Measurements from ENCODE around the gene LIMS3.
"Not testable (repeated sequence)": the region's sequence is repeated elsewhere in the genome, so short reads cannot be mapped to it uniquely, and the experiment has no call there.

Gene LIMS3, protein sequence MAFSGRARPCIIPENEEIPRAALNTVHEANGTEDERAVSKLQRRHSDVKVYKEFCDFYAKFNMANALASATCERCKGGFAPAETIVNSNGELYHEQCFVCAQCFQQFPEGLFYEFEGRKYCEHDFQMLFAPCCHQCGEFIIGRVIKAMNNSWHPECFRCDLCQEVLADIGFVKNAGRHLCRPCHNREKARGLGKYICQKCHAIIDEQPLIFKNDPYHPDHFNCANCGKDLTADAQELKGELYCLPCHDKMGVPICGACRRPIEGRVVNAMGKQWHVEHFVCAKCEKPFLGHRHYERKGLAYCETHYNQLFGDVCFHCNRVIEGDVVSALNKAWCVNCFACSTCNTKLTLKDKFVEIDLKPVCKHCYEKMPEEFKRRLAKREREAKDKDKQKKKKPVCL

DNA sequence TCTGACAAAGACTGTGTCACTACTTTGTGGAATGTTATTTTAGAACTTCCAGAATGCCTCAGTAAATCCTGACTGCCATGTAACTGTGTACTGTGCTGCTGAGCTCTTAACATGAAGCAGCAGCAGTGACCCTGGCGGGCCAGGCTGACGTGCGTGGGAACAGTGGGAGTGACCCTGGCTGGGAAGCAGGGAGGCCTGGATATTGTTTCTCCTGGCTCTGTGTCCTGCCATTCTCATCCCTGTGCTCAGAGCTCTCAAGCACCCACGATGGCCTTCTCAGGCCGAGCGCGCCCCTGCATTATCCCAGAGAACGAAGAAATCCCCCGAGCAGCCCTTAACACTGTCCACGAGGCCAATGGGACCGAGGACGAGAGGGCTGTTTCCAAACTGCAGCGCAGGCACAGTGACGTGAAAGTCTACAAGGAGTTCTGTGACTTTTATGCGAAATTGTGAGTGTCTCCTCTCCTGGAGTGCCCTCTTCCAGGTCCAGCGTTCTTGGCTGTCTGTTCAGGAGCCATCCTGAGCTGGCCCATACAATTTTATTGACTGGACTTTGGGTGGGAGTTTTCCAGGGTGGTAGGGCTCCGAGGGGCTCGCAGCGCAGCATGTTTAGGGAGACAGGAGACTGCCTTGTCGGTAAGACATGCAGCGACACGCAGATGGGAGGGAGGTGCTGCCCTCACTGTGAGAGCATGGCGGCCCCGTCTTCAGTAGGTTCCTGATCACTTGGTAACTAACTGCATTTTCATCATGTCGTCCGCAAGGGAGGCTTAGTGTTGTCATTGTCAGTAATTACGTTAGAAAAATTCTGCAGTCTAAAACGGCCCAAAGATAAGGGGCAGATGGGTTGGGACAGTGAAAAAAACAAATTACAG, at the start of gene LIMS3:
TSS of gene LIMS3 (plus strand) at position 227 of the 875 bp plus-strand sequence. CDS start at position 268, 41 bp downstream.
- not testable (repeated sequence) for DNase-seq

DNA sequence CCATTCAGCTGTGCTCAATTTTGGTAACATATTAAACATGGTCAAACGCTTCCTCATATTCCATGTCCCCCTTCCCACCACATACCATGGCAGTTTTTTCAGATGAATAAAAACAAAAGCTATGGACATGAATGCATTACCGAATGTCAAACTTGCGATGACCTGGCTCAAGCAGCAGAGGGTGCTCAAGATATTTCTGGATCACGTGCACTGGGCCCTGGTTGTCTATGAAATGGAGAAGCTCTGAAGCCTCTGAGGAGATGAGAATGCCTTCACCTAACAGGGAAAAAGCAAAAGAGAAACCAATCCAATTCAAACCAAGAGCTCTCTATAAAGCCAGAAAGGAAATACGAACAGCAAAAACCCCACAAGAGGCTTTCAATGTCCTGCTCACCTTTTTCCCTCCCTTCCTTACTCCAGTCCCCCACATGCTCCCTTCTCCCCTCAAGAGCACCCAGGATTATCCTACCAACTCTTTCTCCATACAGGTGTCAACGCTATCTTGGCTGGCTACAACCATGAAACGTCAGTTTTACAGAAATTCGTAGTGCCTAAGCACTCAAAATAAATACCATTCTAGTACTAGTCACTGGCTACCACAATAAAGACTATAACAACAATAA, 27.2 kb upstream of the LIMS3 start:
- DNase-seq: not testable (repeated sequence)

DNA sequence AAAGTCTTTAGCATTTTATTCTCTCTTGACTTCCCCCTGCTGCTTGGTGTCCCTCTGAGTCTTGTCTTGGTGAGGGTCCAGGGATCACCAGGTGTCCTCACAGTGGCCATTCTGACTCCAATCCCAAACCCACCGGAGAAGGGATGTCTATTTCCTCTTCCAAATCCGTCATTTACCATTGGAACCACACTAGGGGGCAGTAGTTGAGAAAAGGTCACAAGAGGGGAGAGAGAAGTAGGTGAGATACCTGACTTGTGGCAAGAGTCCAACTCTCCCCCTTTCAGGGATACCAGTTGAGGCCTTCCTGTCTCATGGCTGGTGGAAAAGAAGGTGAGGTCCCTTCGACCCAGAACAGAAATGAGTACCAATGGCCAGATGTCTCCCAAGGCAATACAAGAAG, 21.9 kb upstream of the LIMS3 start:
- not testable (repeated sequence) for DNase-seq

DNA sequence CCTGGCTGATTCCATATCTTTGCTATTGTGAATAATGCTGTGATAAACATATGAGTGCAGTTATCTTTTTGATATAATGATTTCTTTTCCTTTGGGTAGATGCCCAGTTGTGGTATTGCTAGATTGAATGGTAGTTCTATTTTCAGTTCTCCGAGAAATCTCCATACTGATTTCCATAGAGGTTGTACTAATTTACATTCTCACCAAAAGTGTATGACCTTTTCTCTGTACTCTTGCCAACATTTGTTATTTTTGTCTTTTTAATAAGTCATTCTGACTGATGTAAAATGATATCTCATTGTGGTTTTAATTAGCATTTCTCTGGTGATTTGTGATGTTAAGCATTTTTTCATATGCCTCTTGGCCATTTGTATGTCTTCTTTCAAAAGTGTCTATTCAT, 16.4 kb upstream of the LIMS3 start:
- DNase-seq: not testable (repeated sequence)

DNA sequence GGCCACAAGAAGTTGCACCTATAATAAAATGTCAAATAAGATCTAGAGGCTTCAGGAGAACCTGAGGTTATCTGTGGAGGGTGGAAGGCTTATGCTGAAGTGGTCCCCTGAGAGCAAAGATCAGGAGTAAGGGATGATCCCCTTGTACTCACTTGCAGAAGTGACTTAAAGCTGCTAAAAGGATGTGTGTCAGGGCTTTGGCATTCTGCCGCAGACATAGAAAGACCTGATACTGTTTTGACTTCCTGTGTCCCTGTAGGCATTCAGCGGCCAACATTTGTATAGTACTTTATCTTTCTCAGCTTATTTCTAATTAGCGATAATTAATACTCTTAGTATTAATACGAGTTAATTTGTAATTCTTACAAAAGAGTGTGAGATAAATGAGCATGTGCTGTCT, 10.1 kb upstream of the LIMS3 start:
- not testable (repeated sequence) for DNase-seq

DNA sequence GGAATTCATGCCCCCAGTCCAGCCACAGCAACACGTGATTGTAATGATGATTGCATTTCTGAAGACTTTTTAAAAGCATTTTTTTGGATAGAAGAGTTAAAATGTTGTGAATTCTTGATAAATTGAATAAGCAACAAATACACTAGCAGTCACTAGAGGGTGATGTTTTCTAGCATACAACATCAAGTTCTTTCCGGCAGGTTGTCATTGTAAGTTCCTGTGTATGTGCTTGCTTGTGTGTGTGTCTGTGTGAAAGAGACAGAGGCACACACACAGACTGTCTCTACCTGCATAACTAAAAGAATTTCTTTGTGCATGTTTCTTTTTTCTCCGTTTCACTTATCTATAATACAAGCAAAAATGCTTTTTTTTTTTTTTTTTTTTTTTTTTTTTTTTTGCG, 8.6 kb upstream of the LIMS3 start:
- not testable (repeated sequence) for DNase-seq

DNA sequence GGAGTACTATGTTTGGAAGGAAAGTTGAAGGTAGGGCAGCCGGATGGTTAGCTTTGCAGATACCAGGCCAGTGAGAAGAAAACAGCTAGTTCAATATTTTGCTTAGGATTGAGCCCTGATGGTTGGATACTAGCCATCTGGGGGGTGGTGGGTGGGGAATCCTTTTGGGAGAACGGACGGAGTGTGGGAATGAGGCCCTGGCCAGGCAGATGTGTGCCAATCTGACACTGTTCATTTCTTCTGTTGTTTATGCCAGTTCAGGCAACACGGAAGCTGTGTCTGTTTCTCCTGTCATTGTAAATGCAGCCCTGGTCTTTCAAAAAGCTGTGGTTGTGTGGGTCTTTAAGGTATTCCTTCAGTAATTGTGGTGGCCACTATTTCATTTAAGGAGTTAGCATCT, 7.5 kb upstream of the LIMS3 start:
- DNase-seq: not testable (repeated sequence)

DNA sequence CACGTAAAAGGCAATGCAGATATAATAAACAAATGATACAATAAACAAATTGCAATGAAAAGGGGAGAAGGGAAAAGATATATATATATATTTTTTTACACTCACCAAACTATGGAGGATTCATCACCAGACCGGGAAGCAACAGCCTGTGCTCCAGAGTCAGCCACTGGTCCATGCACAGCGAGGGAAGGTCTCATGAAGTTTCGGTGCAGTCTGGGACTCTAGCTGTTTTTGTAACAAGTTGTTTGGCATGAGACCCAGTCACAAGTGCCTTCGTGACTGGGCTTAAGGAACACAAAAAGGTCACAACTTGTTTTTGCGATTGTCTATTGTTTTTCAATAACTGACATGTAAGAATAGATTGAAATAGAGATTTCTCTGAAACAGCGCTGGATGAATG, 4.8 kb upstream of the LIMS3 start:
- DNase-seq: not testable (repeated sequence)

DNA sequence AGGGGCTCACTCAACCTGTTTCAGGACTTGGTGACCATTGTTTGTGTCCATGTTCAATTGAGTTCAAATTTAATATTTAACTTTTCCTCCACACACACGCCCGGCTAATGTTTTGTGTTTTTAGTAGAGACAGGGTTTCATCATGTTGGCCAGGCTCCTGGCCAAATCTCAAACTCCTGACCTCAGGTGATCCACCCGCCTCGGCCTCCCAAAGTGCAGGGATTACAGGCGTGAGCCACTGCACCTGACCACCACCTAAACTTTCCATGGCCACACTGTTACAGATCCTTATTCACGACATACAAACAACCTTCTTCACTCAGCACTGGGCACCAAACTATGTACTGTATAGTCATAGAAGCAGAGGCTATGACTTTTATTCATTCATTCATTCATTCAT, 4.3 kb upstream of the LIMS3 start:
- not testable (repeated sequence) for DNase-seq

DNA sequence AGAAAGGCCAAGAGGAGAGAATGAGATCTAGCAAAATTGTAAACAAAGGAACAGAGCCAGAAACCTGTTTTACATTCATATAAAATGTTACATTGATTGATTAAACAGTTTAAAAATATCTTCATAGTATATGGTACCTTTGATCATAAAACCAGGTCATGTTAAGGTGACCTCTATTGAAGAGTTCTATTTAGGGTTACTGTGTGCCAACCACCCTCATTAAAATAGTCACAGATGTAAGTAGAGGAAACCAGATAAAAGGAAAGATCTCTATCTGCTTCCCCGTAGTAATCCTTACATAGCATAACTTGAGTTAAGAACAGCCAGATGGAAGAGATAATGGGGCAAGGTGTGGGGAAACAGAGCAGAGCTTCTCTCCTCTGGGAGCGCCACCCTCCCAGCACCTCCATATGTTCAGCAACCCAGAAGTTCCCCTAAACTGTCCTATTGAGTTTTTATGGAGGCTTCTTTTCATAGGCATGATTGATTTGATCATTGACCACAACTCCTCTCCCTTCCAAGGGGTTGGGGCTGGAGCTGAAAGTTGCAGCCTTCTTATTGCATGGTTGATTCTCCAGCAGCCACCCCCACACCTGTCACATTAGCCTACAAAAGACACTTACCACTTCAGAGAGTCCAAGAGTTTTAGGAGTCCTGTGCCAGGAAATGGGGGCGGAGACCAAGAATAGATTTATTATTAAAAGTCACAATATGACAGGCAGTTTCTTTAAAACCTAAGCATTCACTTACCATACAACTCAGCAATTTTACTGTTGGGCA, 3.2 kb upstream of the LIMS3 start:
- not testable (repeated sequence) for DNase-seq

DNA sequence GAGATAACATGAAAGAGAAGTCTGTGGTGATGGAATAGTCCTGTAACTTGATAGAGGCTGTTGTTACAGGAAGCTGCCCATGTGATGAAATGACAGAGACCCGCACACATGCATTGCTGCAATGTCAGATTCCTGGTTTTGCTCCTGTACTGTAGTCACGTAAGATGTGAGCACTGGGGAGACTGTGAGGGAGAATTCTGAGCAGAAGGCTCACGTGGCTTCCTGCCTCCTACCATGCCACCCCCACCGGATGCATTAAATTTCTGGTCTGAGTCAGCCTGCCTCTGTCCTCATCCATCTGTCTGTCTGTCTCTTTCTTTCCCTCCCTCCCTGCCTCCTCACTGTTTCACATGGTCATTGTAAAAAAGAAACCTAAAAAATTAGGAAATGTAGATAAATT, 2.3 kb upstream of the LIMS3 start:
- not testable (repeated sequence) for DNase-seq

DNA sequence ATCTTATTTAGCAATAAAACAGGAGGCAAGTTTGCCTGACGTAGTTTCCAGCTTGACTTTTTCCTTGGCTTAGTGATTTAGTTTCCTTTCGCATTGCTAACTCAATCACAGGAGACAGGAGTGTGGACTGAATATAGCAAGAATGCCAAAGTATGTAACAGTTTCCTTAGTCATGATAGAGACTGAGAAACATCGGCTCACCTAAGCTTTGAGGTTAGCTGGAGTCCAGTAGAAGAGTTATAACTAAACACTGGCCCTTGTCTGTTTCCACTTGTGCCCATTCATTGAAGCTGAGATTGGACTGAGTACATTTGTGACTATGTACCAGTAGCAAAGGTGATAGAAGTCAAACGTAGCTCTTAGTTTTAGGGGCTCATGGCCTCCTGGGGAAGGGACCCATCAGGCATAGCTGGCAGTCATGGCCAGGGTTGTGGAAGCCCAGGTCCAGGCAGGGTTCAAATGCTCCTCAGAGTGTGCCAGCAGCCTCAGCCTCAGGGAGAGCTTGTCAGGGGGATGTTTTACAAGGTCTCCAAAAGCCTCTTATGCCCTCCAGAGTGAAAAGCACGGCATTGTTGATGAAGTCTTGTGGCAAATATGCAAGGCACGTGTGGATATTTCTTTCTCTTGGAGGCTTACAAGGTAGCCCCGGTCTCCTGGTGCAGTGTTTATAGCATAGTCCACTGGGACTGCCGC, 573 bp upstream of the LIMS3 start:
- DNase-seq: not testable (repeated sequence)

DNA sequence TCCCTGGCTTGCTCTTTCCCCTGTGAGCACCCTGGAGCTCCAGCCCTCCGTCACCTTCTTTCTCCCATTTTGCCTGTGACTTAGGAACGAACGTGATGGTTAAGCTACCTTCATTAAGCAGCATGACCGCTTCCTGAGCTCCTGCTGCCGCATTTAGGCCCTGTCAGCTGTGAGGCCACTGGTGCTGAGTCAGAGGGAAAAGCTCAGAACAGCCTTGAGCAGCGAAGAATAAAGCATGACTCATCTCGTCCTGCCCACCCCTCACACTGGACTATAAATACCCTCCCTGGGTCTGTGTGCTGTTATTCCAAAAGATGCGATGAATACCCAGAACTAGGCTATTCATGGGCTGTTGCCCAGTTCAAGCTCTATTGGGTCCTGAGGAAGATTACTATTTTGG, 7.3 kb downstream of the LIMS3 start:
- DNase-seq: not testable (repeated sequence)

DNA sequence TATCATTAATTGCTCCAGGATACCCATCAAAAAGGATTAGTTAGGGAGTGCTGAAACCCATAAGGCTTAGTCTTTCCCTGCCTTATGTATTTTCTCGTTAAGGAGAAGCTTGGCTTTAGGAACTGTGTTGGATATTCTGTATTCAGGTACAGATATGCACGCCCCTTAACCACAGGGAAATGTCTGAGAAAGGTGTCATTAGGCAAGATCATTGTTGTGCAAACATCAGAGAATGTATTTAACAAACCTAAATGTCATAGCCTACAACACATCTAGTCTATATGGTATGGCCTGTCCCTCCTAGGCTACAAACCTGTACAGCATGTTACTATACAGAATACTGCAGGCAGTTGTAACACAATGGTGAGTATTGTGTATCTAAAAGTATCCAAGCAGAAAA, 10.1 kb downstream of the LIMS3 start:
- DNase-seq: not testable (repeated sequence)

DNA sequence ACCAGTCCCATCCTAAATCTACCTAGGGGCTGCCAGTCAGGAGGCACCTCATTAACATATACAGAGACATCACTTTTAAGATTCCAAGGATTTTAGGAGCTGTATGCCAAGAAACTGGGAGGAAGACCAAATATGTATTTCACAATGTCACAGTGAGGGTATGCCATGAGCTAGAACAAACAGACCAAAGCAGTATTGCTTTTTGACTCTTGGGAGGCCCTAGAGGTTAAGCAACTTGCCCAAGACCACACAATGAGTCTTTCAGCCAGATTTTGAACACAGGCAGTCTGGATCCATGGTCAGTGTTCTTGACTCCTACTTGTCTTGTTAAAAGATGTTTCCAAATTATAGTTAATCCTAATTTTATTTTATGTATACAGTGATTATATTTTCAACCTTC, 12.3 kb downstream of the LIMS3 start:
- not testable (repeated sequence) for DNase-seq

DNA sequence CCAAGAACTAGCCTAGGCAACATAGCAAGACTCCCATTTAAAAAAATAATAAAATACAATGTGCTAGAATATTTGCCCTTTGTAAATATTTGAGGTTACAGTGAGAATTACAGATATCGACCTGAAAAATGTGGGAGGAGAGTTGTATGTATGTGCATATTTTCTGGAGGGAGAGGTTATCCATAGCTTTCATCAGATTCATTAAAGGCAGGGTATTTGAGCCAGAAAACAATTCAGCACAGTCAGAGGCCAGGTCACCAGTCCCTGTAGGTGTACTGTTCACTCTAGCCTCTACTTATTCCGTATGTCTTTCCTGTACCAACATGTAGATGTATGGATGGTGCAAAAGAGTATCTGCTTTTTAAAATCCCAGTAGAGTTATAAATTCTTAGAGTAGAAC, 15.4 kb downstream of the LIMS3 start:
- DNase-seq: not testable (repeated sequence)

DNA sequence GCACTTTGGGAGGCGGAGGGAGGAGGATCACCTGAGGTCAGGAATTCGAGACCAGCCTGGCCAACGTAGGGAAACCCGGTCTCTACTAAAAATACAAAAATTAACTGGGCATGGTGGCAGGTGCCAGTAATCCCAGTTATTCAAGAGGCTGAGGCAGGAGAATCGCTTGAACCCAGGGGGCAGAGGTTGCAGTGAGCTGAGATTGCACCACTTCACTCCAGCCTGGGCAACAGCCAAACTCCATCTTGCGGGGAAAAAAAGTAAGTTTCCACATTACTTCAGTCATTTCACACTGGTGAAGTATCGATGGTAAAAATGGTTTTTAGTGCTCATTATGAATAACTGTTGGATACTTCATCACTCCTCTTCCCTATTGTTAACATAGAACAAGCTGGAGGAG, 16.1 kb downstream of the LIMS3 start:
- DNase-seq: not testable (repeated sequence)

DNA sequence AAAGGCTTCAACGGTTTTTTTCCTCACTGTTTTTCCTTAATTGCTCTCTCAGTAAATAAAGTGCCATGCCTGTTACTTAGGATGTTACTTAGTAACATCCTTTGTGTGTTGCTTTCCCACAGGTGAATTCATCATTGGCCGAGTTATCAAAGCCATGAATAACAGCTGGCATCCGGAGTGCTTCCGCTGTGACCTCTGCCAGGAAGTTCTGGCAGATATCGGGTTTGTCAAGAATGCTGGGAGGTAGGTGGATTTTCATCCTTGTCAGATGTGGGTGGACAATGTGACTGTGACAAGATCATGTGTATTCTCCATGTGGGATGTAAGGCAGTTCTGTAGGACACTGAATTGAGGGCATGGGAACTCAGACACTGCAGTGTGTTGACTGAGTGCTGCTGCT, 17.3 kb downstream of the LIMS3 start:
- DNase-seq: not testable (repeated sequence)

DNA sequence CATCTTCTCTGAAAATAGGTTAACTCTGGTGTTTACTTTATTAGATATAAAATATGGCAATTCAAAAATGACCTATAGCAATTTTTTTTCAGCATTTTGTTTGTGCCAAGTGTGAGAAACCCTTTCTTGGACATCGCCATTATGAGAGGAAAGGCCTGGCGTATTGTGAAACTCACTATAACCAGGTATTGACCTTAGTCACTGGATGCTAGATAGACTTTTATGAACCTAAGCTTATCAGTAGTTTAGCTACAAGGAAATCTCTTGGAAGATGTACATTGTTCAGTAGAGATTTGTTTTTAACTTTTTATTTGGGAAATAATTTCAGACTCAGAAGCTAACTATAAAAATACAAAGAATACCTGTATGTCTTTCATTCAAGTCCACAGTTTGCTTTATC, 21.7 kb downstream of the LIMS3 start:
- DNase-seq: not testable (repeated sequence)

DNA sequence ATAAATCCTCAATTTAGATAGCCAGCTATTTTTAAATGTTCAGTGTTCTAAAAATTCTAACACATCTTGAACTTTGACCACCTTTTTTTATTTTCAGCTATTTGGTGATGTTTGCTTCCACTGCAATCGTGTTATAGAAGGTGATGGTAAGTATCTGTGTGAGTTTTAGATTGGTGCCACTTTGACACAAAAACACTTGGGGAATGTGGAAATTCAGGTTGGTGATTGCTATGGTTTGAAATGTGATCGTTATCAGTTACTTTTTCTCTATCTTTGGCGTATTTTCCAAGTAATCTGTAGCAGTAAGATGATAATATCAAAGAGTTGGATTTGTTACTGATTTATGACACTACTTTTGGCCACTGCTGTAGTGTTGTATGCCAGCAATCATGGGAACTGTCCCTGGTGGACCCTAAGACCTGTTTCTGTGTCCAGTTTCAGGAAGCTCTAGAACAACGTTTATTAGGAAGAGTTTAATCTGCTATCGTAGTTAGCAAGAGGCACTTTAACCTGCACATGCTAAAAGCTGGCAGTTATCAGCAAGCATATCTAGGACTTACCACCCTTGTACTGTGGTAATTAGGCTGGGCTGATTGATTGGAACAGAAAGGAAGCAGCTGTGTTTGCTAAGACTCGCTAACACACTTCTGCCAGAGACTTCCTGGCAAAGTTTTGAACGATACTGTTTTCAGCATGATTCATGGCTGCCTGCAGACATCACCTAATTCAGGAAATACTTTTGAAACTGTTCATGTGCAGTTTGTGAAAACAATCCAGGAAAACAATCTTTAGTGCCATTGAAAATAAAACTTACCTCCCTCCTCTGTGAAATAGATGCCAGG, 23.3 kb downstream of the LIMS3 start:
- DNase-seq: not testable (repeated sequence)

DNA sequence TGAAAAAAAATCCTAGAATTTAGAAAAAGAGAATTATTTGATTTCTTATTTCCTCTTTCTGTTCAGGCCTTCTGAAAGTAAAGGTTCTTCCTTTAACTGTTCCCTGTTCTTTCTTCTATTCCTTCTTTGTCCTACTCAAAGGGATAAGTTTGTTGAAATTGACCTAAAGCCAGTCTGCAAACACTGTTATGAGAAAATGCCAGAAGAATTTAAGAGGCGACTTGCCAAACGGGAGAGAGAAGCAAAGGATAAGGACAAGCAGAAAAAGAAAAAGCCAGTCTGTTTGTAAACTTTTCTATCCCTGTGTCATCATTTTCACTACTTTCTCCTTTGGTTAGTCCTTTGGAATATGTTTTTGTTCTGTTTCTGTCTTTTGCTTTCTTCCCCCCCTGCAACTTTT, 26.0 kb downstream of the LIMS3 start:
- DNase-seq: not testable (repeated sequence)
